ENCODE results near the gene ATXN1. TPM values are rescaled to one million over a fixed set of nuclear protein-coding genes. Genes with fewer than 3 reads are reported as not detected.

ATXN1 gene
- polyA plus RNA-seq, 1 donor (not counting 4 experiments of a cell fraction or from before 2014, with no cell fraction given) = 9.7 TPM

- H3K9ac ChIP-seq (ENCODE audit: control insufficient read depth, extremely low read depth, insufficient read depth, low read length) = no peak overlapping the region
- no peaks in the 10 kb centered on the region for H3K36me3 ChIP-seq (ENCODE audit: control insufficient read depth in 2 of 2, extremely low read depth in 1 of 2, insufficient read depth in 2 of 2, low read length in 2 of 2)
- no peaks in the 10 kb centered on the region for H3K79me2 ChIP-seq (ENCODE audit: control insufficient read depth, insufficient read depth, low read length)
- H2AFZ ChIP-seq (ENCODE audit: control insufficient read depth, low read length) = no peak overlapping the region
- no peak overlapping the region for H3K27ac ChIP-seq (ENCODE audit: control insufficient read depth, insufficient read depth, low read length)
- peaks cover 2% of the 10 kb centered on the region for H3K9me1 ChIP-seq (ENCODE audit: control insufficient read depth, extremely low read depth, insufficient read depth, low read length)
- no peaks in the 10 kb centered on the region for H3K9me3 ChIP-seq (ENCODE audit: control insufficient read depth, low read depth, low read length)
- no peak overlapping the region for H3K4me3 ChIP-seq (ENCODE audit: control insufficient read depth in 2 of 3, extremely low read depth in 1 of 3, insufficient read depth in 2 of 3, low read depth in 1 of 3, low read length in 3 of 3)
- FAIRE-seq = no peak
- no peaks in the 10 kb centered on the region for H3K4me1 ChIP-seq (ENCODE audit: control insufficient read depth, extremely low read depth, insufficient read depth, low read length)
- TF ChIP-seq CTCF (optimal IDR thresholded peaks at IDR 0.05 in 1 of 3, IDR thresholded peaks at IDR 0.05 in 1 of 3, conservative IDR thresholded peaks at IDR 0.05 in 1 of 3; ENCODE audit: extremely low read depth in 1 of 3, insufficient read depth in 2 of 3, low read length in 3 of 3) = no peak
- no peak for TF ChIP-seq EZH2 (IDR thresholded peaks at IDR 0.05; ENCODE audit: low read length)
- H3K27me3 ChIP-seq (ENCODE audit: control insufficient read depth, extremely low read depth, insufficient read depth, low read length) = no peaks in the 10 kb centered on the region
- H4K20me1 ChIP-seq (ENCODE audit: control insufficient read depth, extremely low read depth, insufficient read depth, low read length) = no peaks in the 10 kb centered on the region
- DNase-seq (ENCODE audit: low read depth, low spot score) = no peak
- dilution Hi-C loops (cut with MboI; ENCODE audit: extremely low pct_ligation_motif_present, low sequenced_read_pairs) = no loop called here
- H3K4me2 ChIP-seq (ENCODE audit: control insufficient read depth, extremely low read depth, insufficient read depth, low read depth, low read length) = no peak overlapping the region
Measured at GRCh38 chr6:16572317-16572716, 188.9 kb downstream of the ATXN1 start.

DNA sequence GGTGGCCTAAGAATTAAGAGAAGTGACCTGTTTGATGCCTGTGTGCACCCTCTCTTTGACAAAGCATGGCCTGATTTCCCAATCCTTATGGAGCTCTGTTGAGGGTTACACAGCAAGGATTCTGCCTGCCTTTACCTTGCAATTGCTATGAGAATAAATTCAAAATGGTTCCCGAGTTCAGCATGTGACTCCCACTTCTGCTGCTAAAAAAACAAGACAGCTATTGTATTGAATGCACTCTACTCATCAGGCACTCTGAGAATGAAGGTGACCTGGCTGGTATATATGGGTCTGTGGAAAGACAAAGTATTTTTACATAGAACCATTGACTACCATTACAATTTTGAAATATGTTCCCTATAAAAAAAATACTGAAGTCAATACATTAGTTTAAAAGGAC is 190.3 kb downstream of the ATXN1 start:
- dilution Hi-C loops (cut with MboI; ENCODE audit: extremely low pct_ligation_motif_present, low sequenced_read_pairs) = no loop called here

More for the DNA sequence above, 190.3 kb downstream of the ATXN1 start:
- H3K36me3 ChIP-seq (ENCODE audit: control insufficient read depth in 2 of 2, extremely low read depth in 1 of 2, insufficient read depth in 2 of 2, low read length in 2 of 2) = no peaks in the 10 kb centered on the region
- peaks cover 2% of the 10 kb centered on the region for H3K9me1 ChIP-seq (ENCODE audit: control insufficient read depth, extremely low read depth, insufficient read depth, low read length)
- H4K20me1 ChIP-seq (ENCODE audit: control insufficient read depth, extremely low read depth, insufficient read depth, low read length) = no peaks in the 10 kb centered on the region
- no peak overlapping the region for H3K4me3 ChIP-seq (ENCODE audit: control insufficient read depth in 2 of 3, extremely low read depth in 1 of 3, insufficient read depth in 2 of 3, low read depth in 1 of 3, low read length in 3 of 3)
- H3K9ac ChIP-seq (ENCODE audit: control insufficient read depth, extremely low read depth, insufficient read depth, low read length) = no peak overlapping the region
- H3K9me3 ChIP-seq (ENCODE audit: control insufficient read depth, low read depth, low read length) = no peaks in the 10 kb centered on the region
- DNase-seq (ENCODE audit: low read depth, low spot score) (no peak), FAIRE-seq (no peak)
- H3K79me2 ChIP-seq (ENCODE audit: control insufficient read depth, insufficient read depth, low read length) = no peaks in the 10 kb centered on the region
- H3K27ac ChIP-seq (ENCODE audit: control insufficient read depth, insufficient read depth, low read length) = no peak overlapping the region
- H2AFZ ChIP-seq (ENCODE audit: control insufficient read depth, low read length) = no peak overlapping the region
- TF ChIP-seq CTCF (optimal IDR thresholded peaks at IDR 0.05 in 1 of 3, IDR thresholded peaks at IDR 0.05 in 1 of 3, conservative IDR thresholded peaks at IDR 0.05 in 1 of 3; ENCODE audit: extremely low read depth in 1 of 3, insufficient read depth in 2 of 3, low read length in 3 of 3) (no peak), EZH2 (IDR thresholded peaks at IDR 0.05; ENCODE audit: low read length) (no peak)
- H3K4me1 ChIP-seq (ENCODE audit: control insufficient read depth, extremely low read depth, insufficient read depth, low read length) = no peaks in the 10 kb centered on the region
- no peaks in the 10 kb centered on the region for H3K27me3 ChIP-seq (ENCODE audit: control insufficient read depth, extremely low read depth, insufficient read depth, low read length)
- no peak overlapping the region for H3K4me2 ChIP-seq (ENCODE audit: control insufficient read depth, extremely low read depth, insufficient read depth, low read depth, low read length)

All from keratinocyte (primary cell).